BJ (cell line): ENCODE results near the gene ZBTB20. TPM values are rescaled to one million over a fixed set of nuclear protein-coding genes. Genes with fewer than 3 reads are reported as not detected.

Source experiments
- CTCF ChIA-PET: fragments of 350-600 bp; formaldehyde crosslinking; extraction: SDS; loops from one replicate; lab custom pipeline; 2021; ENCODE audit warnings: antibody characterized with exemption, inconsistent platforms; lab: Yijun Ruan, JAX
- POLR2A ChIA-PET: fragments of 300-600 bp; sonication (Branson Sonifier 250); formaldehyde crosslinking; extraction: SDS; loops from one replicate; lab custom pipeline; 2021; ENCODE audit warnings: antibody characterized with exemption; lab: Charles Lee
- DNase-seq: peaks from one replicate; pipeline ENCODE4 v3.0.0-alpha.2; 2011; ENCODE audit warnings: low read depth
- H3K27me3 ChIP-seq: 2 replicates; pipeline ENCODE4 v1.6.0; 2011; ENCODE audit warnings: low read length; ENCODE audit not compliant: control insufficient read depth, insufficient read depth
- H3K36me3 ChIP-seq: 2 replicates; pipeline ENCODE4 v1.5.1; 2011; ENCODE audit warnings: low read length; ENCODE audit not compliant: control insufficient read depth, insufficient read depth
- H3K4me3 ChIP-seq: 2 replicates; pipeline ENCODE4 v1.5.1; 2011; ENCODE audit warnings: low read depth, mild to moderate bottlenecking, control low read depth, low read length
- polyA plus RNA-seq: library from polyadenylated mRNA; depleted of rRNA; stranded (reverse); fragments of >200 nt; gene quantifications from 2 replicates; pipeline ENCODE4 v1.2.3, GENCODE V29; 2011
- TF ChIP-seq, protein P1 (sequence below): IDR thresholded peaks from 2 replicates; pipeline ENCODE4 v1.5.1; 2011; ENCODE audit warnings: low read depth, mild to moderate bottlenecking, control low read depth, inconsistent platforms, low read length, moderate library complexity; ENCODE audit not compliant: insufficient read depth

Gene ZBTB20
- polyA plus RNA-seq, 1 experiment = 6.0 TPM

GRCh38 chr3:114377426-114377825 is 769.7 kb downstream of the ZBTB20 start:
- DNase-seq = no peak
- TF ChIP-seq, protein P1, sequence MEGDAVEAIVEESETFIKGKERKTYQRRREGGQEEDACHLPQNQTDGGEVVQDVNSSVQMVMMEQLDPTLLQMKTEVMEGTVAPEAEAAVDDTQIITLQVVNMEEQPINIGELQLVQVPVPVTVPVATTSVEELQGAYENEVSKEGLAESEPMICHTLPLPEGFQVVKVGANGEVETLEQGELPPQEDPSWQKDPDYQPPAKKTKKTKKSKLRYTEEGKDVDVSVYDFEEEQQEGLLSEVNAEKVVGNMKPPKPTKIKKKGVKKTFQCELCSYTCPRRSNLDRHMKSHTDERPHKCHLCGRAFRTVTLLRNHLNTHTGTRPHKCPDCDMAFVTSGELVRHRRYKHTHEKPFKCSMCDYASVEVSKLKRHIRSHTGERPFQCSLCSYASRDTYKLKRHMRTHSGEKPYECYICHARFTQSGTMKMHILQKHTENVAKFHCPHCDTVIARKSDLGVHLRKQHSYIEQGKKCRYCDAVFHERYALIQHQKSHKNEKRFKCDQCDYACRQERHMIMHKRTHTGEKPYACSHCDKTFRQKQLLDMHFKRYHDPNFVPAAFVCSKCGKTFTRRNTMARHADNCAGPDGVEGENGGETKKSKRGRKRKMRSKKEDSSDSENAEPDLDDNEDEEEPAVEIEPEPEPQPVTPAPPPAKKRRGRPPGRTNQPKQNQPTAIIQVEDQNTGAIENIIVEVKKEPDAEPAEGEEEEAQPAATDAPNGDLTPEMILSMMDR = no peak
- Histone ChIP-seq H3K27me3 (no peaks in the 10 kb centered on the region), H3K36me3 (no peaks in the 10 kb centered on the region), H3K4me3 (no peak overlapping the region)
- CTCF ChIA-PET = interaction anchor here (2.3 kb wide), 1 partner anchor 14 kb away, joined by 12 read pairs; no protein-coding TSS in a partner anchor
- POLR2A ChIA-PET = interaction anchor here (0.8 kb wide), 1 partner anchor 24 kb away, joined by 3 read pairs; no protein-coding TSS in a partner anchor

- ChIA-PET CTCF (interaction anchor here (0.6 to 2.3 kb wide), 2 partner anchors 13 to 1408 kb away, joined by 3 to 12 read pairs; no protein-coding TSS in a partner anchor), POLR2A (no interaction called here)
- no peak for DNase-seq
- TF ChIP-seq, protein P1 = no peak
- no peaks in the 10 kb centered on the region for H3K36me3 ChIP-seq
- no peaks in the 10 kb centered on the region for H3K27me3 ChIP-seq
- H3K4me3 ChIP-seq = no peak overlapping the region
Measured at GRCh38 chr3:114376516-114377185, 770.4 kb downstream of the ZBTB20 start.

DNA sequence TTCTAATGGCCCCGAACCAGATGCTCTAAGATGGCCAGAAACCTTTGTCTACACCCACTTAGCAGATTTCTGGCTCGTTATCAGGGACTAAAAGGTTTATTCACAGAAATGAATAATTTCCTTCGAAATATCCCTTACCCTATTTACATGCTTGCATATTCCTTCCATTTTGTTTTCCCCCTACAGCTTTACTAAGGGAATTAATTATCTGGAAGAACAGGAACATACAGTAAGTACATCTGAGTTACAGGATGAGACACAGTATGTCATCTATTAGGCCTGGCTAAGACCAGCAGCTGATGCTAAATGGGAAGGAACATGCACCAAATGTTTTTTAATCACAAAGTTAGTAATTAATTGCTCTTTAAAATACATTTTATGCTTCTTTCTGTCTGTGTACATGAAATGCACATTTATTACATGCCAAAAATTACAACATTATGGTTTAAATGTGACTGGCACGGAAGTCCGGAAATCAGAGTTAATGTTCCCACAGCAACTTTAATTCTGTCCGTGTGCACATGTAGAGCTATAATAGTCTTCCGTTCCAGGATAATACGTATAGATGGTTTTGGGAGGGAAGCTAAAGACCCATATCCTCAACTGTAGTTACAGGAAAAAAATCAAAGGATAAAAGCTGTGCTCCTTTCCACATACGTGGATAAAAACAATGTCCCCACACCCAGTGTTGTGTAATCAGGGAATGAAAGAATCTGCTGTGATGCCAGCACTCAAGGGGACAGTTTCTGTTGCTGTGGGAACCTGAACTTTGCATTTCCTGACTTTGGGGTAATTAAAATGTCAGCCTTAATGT is 771.3 kb downstream of the ZBTB20 start:
- Histone ChIP-seq H3K27me3 (no peaks in the 10 kb centered on the region), H3K4me3 (no peak overlapping the region), H3K36me3 (no peaks in the 10 kb centered on the region)
- peak; percentile 80 for DNase-seq
- POLR2A ChIA-PET = no interaction called here
- CTCF ChIA-PET = interaction anchor here (0.6 to 2.3 kb wide), 2 partner anchors 12 to 1409 kb away, joined by 3 to 12 read pairs; no protein-coding TSS in a partner anchor
- TF ChIP-seq, protein P1 = no peak

DNA sequence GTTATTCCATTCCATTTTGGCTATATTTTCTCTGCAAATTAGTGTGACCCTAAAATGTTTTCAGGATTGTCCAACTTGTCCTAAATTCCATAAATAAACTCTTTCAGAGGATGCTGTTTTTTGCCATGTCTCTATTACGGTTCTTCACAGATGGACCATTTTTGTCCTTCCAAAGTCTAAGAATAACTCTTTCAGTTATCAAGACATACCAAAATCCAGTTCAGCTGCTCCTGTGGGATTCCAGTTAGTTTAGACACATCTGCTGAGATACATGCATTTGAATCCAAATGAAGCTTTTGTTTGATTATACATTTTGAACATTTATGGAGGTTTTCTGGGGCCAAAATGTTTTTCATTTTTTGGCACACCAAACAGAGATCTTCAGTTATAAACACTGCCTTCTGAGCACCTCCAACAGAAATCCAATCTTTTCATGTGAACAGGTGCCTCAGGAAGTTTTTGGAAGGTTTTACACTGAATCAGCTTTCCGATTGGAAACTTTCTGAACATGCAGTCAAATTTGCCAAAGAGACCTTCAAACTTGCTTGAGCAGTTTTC is 772.6 kb downstream of the ZBTB20 start:
- no peak for DNase-seq
- no peaks in the 10 kb centered on the region for H3K27me3 ChIP-seq
- ChIA-PET CTCF (no interaction called here), POLR2A (no interaction called here)
- no peaks in the 10 kb centered on the region for H3K36me3 ChIP-seq
- H3K4me3 ChIP-seq = no peak overlapping the region
- TF ChIP-seq, protein P1 = no peak
